Pulmonary artery endothelial cell (primary cell): ENCODE results near the gene MZT2B. TPM values are rescaled to one million over a fixed set of nuclear protein-coding genes. Genes with fewer than 3 reads are reported as not detected.
"Not testable (repeated sequence)": the region's sequence is repeated elsewhere in the genome, so short reads cannot be mapped to it uniquely, and the experiment has no call there.

Source experiments
- DNase-seq: peaks from one replicate; pipeline ENCODE4 v3.0.0-alpha.2; 2011; ENCODE audit warnings: low read depth, low spot score
- total RNA-seq: library from RNA; depleted of rRNA; stranded (reverse); fragments of >200 nt; gene quantifications from 2 replicates; pipeline ENCODE4 v1.2.3, GENCODE V29; 2014

The MZT2B gene
- total RNA-seq, 1 donor from 2014 or later = 215 TPM

DNA sequence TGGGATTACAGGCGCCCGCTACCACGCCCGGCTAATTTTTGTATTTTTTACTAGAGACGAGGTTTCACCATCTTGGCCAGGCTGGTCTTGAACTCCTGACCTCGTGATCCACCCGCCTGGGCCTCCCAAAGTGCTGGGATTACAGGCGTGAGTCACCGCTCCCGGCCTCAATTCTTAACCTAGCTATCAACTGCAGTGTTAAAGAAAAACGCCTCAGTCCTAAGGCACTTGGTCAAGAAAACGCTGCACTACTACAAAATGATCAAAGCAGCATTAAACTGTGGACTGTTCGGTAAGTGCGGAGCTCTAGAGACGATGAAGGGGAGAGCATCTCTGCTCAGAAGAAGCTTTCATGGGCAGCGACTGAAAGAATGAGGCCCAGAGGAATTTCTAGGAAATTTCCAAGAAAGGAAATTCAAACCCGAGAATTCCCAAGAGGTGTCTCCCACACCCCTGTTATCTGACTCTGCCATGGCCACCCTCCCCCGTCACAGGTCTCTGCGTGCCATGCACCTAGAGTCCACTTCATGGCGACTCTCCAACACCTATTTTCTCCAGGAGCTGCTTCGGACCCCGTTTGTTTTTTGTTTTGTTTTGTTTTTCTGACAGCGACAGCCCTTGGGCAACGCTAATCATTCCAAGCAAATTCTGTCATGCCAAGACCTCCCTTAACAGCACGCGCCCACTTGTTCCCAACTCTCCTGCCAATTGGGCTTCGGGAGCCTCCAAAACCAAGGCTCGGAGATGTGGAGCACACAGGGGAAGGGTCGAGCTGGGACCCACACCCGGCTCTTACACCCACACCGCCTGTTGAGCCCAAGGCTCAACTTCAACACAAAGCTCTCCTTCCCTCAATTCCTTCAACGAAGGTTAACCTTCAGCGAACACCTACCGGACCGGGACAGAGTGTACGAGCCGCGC lies 1.4 kb upstream of the MZT2B start:
- not testable (repeated sequence) for DNase-seq

DNA sequence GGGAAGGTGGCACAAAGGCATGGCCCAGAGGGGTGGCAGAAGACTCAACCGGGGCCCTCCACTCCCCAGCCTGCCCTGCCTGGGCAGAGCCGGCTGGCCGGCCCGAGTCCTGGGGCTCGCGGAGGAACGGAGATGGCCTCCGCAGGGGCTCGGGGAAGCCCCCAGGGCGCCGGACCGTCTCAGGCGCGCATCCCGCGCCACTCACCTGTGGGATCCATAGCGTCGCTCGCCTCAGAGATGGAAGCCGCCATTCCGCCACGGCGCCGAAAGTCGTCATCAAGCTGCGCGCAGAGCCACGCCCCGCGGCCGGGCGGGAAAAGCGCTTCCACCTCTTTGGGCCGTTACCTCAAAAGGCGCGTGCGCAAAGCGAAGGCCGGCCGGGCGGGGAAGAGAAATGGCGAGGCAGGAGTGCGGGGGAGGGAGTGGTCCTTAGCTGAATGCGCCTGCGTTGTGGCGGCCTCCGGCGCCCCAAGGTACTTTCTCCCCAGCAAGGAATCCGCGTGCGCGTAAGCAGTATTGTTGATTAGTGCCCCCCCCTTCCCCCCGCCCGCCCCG lies 660 bp upstream of the MZT2B start, which contains the start of gene SMPD4:
SMPD4 (minus strand) TSS at position 278 of the 555 bp plus-strand sequence. CDS start 5,010 bp downstream, outside the sequence.
- peak; percentile 79 for DNase-seq

- DNase-seq = not testable (repeated sequence)
These were observed 907 bp downstream of the MZT2B start for GRCh38 chr2:130182826-130183511.

DNA sequence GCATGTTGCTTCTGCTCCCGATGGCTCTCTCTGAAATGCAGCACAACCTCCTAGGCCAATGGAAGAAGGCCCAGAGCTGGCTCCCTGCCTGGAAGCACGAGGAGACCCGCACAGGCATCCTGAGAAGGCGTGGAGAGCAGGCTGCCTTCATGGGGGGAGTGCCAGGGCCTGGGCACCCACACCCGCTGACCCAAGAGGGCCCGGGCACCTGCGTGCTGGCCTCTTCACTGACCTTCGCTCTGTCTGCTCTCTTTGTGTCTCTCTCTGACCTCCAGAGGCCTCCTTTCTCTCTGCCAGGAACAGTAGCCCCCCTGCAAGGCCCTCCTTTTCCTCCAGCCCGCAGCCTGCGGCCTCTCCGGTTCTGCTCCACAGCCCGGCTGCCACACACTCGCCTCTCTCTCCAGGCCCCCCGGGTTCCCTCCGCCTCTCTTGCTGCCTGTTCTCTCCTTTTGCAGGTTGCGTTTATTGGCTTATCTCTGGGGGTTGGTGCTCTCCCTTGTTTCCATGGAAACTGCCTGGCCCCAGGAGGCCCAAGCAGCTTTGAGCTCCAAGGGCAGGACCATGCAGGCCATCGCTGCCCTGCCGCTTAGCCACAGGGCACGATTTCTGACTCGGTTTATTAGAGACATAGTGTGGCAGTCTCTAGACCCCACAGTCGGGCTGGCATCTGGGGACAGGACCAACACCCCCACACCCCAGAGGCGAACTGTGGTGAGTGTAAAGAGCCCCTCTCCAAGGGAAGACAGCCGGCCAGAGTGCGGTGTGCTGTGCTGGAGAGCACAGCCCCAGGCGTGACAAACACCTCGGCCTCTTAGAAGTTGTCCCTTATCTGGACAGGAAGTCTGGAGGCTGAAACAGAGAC lies 1.7 kb downstream of the MZT2B start:
- DNase-seq = no peak

DNA sequence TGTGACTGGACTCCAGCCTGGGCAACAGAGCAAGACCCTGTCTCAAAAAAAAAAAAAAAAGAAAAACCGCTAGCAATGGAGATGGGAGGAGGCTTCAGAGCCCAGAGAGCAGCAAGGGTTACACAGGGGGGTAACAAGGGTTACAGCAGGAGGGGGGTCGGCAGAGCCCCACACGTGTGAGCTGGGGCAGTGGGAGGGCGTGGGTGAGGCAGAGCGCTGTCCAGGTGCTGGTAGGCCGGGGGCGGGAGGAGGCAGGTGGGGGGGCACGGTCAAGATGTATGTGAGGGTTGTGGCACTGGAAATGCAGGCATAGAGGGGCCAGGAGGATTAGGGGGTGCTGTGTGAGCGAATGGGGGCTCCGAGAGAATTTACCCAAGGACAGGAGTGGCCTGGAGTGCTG lies 3.4 kb downstream of the MZT2B start:
- no peak for DNase-seq

DNA sequence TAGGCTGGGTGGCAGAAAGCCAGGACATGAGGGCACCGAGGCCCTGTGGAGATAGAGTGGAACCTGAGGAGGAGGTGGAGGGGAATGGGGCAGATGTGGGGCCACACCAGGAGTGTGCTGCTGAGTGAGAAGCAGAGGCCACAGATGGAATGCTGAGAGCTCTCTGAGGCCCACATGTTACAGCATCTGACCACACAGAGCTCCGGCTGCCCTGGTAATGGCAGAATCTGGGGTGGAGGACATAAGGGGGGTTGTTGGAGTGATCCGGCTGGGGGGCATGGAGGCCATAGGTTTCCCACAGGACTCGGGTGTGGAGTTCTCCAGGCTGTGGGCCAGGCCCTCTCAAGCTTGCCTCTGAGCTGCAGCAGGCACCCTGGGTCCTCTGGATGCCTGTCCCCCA lies 3.8 kb downstream of the MZT2B start:
- no peak for DNase-seq

DNA sequence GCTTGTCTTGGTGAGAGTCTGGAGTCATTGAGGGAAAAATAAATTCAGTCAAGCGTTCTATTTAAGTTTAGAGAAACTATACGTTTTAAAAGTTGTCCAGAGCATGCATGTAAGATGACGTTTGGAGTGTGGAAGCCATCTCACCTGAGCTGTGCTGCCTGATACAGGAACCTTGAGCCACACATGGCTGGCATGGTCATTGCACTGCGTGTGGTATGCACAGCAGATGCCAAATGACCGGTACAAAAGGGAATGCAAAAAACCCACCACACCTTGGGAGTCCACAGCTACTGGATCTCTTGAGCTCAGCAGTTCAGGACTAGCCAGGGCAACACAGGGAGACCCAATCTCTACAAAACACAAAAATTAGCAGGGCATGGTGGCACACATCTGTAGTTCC lies 4.3 kb downstream of the MZT2B start:
- DNase-seq = no peak

DNA sequence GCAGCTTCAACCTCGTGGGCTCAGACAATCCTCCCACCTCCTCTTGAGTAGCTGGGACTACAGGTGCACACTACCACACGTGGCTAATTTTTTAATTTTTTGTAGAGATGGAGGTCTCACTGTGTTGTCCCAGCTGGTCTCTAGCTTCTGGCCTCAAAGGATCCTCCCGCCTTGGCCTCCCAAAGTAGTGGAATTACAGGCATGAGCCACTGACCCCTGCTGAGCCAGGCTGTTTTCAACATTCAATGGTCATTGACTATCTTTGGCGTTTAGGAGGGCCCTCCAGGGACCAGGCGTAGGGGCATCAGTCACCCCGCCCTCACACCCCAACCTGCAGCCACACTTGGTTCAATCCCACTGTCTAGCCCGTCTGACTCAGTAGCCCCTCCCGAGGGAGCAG lies 5.2 kb downstream of the MZT2B start:
- no peak for DNase-seq

- DNase-seq = not testable (repeated sequence)
These were observed 6.1 kb downstream of the MZT2B start for GRCh38 chr2:130187859-130188792.

DNA sequence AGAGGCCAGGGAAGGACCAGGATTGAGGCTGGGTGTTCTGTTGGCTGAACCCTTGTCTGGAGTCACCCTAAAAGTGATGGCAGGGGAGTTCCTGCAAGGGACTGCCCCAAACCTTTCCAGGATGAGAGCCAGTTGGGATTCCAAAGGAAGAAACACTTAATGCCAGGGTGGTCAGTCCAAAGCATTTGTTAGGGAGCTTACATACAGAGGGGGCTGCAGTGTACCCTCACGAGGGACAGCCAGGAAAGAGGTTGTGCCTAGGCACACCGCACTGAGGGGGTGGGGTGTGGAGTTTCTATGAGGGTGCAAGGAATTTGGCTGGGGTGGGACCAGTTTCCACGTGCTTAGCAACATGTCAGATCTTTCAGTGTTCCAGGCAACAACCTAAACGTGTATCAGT lies 6.9 kb downstream of the MZT2B start:
- not testable (repeated sequence) for DNase-seq

DNA sequence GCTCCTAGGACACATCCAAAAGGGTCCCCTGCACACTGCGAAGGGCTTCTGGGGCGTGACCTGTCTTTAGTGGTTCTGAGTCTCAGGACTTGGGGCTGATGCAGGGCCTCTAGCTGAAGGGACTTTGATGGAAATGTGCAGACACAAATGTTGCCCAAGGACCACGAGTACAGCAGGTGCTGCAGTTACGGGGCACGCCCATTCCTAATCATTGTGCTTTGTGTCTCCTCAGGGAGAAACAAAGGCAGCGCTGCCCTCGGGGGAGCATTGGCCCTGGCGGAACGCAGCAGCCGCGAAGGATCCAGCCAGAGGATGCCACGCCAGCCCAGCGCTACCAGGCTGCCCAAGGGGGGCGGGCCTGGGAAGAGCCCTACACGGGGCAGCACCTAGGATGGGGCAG lies 8.2 kb downstream of the MZT2B start:
- no peak for DNase-seq

DNA sequence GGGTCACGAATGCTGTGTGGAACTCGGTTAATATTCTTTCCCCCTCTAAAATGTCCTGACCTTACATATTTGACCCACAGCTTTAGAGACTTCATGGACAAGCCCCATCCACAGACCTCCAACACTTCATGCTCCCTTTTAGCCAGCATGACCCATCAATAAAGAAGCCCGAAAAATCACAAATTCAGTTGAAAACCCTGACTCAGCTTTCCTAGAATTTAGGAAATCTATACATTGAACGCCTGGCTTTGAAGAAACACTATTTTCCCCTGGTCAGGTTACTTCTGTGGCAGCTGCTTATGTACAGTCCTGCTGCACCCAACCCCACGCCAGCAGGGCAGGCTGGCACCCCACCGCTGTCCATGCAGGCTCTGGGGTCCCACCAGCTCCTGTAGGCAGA lies 9.3 kb downstream of the MZT2B start:
- DNase-seq = not testable (repeated sequence)

GRCh38 chr2:130192451-130192850 lies 10.4 kb downstream of the MZT2B start:
- not testable (repeated sequence) for DNase-seq

DNA sequence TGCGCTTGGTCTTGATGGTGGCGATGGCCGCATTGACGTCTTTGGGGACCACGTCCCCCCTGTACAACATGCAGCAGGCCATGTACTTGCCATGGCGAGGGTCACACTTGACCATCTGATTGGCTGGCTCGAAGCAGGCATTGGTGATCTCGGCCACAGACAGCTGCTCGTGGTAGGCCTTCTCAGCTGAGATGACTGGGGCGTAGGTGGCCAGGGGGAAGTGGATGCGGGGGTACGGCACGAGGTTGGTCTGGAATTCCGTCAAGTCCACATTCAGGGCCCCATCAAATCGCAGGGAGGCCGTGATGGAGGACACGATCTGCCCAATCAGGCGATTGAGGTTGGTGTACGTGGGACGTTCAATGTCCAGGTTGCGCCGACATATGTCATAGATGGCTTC lies 11.8 kb downstream of the MZT2B start:
- DNase-seq = not testable (repeated sequence)

GRCh38 chr2:130195089-130195635 lies 13.1 kb downstream of the MZT2B start:
- DNase-seq = not testable (repeated sequence)

GRCh38 chr2:130196052-130196451 lies 14.0 kb downstream of the MZT2B start:
- DNase-seq = not testable (repeated sequence)

DNA sequence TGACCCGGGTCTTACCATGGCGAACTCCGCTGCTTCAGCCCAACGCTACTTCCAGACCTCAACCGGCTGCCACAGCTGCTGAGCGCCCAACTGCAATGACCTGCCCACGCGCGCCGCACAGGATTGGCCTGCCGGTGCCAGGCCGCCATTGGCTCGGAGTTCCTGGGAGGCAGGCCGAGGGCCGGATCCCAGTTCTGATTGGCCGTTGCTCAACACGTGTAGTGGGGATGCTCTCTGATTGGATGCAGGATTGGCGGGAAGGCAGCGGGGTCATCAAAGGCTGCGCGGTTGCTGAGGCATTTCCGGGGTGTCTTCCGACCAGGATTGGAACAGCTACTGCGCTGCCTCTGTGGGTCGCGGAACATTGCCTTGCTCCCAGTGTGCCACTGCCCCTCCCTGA lies 16.3 kb downstream of the MZT2B start, which contains the start of gene TUBA3E:
TUBA3E (minus strand) TSS at position 97 of the 400 bp plus-strand sequence; CDS start at position 18, 79 bp downstream.
- DNase-seq = no peak

DNA sequence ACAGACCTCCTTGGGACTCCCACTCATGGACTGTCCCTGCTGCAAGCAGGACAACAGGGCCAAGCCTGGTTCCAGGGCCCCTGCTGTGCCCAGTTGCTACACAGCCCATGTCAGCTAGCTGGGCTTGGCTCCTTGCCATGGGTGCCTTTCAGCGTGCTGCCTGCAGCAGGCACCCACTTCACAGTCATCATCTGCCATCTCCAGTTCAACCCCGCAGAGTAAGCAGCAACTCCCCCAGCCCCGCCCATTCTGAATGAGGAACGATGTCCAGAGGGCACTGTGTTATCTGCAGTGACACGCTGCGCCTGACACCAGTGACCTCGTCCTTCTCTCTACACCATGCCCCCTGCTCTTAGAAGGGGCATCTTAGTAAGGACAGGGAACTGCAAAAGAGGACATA lies 20.5 kb downstream of the MZT2B start:
- DNase-seq = not testable (repeated sequence)

DNA sequence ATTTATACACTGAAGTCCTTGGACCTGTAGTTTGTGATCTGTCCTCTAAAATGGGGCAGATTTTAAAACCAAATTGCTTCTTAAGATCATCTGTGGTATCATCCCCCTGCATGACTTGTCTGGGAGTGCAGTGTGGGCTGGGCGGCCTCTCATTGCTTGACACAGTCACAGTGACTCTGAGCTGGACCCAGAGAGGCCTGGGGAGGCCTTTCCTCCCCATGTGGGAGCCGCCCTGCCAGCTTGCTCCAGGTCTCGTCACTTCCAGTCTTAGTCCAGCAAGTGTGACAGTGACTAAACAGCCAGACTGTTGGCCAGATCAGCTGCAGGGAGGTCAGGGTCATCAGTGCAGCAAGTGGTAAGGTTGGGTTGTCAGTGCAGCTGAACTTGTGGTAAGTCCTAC lies 21.1 kb downstream of the MZT2B start:
- DNase-seq = not testable (repeated sequence)

GRCh38 chr2:130207051-130207450 lies 25.0 kb downstream of the MZT2B start:
- not testable (repeated sequence) for DNase-seq
